ENCODE results near the gene ALPK3.

The ALPK3 gene, protein sequence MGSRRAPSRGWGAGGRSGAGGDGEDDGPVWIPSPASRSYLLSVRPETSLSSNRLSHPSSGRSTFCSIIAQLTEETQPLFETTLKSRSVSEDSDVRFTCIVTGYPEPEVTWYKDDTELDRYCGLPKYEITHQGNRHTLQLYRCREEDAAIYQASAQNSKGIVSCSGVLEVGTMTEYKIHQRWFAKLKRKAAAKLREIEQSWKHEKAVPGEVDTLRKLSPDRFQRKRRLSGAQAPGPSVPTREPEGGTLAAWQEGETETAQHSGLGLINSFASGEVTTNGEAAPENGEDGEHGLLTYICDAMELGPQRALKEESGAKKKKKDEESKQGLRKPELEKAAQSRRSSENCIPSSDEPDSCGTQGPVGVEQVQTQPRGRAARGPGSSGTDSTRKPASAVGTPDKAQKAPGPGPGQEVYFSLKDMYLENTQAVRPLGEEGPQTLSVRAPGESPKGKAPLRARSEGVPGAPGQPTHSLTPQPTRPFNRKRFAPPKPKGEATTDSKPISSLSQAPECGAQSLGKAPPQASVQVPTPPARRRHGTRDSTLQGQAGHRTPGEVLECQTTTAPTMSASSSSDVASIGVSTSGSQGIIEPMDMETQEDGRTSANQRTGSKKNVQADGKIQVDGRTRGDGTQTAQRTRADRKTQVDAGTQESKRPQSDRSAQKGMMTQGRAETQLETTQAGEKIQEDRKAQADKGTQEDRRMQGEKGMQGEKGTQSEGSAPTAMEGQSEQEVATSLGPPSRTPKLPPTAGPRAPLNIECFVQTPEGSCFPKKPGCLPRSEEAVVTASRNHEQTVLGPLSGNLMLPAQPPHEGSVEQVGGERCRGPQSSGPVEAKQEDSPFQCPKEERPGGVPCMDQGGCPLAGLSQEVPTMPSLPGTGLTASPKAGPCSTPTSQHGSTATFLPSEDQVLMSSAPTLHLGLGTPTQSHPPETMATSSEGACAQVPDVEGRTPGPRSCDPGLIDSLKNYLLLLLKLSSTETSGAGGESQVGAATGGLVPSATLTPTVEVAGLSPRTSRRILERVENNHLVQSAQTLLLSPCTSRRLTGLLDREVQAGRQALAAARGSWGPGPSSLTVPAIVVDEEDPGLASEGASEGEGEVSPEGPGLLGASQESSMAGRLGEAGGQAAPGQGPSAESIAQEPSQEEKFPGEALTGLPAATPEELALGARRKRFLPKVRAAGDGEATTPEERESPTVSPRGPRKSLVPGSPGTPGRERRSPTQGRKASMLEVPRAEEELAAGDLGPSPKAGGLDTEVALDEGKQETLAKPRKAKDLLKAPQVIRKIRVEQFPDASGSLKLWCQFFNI (N-terminal part only)

DNA sequence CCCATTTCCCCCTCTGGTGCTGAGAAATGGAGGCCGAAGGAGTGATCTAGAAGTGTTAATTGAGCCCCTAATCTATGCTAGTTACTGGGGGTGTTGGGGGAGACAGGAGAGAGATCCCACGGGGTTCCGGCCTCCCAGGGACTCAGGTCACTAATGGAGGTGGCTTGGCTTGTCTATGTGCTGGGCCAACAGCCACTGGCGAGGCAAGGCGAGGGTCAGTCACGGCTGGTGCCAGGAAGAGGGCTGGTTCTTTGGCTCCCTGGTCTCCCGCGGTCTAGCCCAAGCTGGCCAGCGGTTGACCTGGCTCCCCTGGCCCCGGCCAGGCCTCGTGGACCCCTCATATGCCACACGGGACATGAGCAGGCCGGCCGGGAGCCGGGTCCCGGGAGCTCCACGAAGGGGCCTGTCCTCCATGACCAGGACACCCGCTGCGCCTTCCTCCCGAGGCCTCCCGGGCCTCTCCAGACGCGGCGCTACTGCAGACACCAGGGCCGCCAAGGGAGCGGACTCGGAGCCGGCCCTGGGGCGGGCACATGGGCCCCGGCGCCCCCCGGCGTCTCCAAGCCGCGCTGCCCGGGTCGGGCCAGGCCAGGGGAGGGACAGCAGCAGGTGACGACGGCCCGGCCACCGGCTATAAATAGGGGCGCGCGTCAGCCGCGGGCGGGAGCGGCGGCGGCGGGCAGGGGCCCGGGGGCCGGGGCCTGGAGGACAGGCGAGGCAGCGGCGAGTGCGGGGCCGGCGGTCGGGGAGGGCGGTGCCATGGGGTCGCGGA lies at the start of gene ALPK3:
Gene ALPK3 (plus strand): TSS at position 663 of the 772 bp plus-strand sequence. CDS start 97 bp downstream, at position 760.
- no peak for DNase-seq (ENCODE audit: low read depth)

GRCh38 chr15:84772031-84772430 lies 45.1 kb upstream of the ALPK3 start:
- DNase-seq (ENCODE audit: low read depth), result no peak

- no peak for DNase-seq (ENCODE audit: low read depth)
Measured at GRCh38 chr15:84772467-84772866, 44.7 kb upstream of the ALPK3 start.

DNA sequence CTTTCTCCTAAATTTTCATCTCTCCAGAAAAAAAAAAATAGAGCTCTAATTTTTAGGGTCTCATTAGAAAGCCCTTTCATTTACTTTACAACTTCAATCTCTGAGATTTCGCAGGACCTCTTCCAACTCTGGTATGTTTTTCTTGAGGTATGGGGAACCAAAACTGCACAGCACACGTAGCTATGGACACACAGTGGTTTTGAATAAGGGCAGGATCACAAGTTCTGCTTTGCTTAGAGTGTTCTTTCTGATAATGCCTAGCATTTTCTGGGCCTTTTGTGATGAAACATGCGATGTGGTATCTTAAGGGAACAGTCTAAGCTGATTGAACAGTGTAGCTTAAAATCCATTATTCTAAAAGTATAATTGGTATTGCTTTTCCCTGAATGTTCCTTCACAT lies 43.4 kb upstream of the ALPK3 start:
- DNase-seq (ENCODE audit: low read depth), result no peak

DNA sequence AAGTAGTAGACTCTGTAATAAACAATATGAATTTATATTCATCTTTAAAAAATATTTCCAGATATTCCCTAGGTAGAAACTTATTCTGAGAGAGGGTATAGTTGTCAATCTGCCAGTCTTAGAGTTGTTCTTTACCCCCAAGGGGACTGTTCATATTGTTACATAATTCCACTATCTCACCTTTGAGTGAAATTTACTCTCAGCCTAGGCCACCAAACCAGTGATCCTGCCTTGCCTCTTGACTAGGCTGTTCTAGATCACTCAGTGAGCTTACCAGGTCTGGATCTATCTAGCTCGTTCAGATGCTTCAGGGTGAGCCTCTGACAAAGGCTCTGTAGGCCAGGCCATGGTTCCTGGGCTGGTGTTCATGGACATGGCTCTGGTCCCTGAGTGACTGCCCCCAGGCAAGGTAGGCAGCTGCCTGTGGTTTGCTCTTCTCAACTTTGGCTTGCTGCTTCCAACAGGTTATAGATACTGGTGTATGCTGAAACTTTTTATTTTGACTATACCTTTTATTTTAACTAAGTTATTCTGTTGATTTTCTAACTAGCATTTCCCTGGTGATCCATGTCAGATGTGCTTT lies 41.2 kb upstream of the ALPK3 start:
- DNase-seq (ENCODE audit: low read depth), result no peak

DNA sequence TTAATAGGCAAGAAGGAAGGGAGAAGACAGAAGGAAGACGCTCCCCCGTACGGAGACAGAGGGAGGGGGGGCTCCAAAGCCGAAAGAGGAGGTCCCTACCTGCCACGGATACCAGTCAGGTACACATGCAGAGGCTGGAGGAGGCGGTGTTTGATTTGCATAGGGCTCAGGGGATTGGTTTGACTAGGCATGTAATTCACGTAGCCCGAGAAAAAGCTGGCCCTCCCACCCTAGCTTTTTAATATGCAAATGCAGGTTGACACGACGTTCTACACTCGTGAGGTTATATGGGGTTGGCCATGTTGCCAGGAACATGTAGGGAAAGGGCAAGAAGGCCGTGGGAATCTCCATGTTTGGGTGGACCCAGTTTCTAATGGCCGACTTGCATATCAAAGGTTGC lies 39.0 kb upstream of the ALPK3 start:
- DNase-seq (ENCODE audit: low read depth), result no peak

DNA sequence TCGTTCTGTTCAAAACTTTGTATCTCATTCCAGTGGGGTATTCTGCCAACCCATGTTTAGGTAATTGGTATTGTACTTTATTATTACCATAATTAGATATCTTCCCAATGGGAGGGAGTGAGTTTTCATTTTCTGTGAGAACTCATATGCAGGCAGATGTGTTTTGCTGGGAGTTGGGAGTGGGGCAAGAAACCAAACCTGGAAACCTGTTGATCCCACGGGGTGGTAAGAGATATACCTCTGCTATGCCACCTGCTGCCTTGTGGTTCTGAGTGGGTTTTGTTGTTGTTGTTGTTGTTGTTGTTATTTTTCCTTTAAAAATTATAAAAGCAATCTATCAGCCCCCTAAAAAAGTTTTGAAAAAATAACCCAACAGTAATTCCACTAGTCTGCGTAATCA lies 36.7 kb upstream of the ALPK3 start:
- DNase-seq (ENCODE audit: low read depth), result no peak

- DNase-seq (ENCODE audit: low read depth), result no peak
Measured at GRCh38 chr15:84781495-84781894, 35.7 kb upstream of the ALPK3 start.

- DNase-seq (ENCODE audit: low read depth), result no peak
Measured at GRCh38 chr15:84782346-84782745, 34.8 kb upstream of the ALPK3 start.

- no peak for DNase-seq (ENCODE audit: low read depth)
Measured at GRCh38 chr15:84783493-84784251, 33.5 kb upstream of the ALPK3 start.

DNA sequence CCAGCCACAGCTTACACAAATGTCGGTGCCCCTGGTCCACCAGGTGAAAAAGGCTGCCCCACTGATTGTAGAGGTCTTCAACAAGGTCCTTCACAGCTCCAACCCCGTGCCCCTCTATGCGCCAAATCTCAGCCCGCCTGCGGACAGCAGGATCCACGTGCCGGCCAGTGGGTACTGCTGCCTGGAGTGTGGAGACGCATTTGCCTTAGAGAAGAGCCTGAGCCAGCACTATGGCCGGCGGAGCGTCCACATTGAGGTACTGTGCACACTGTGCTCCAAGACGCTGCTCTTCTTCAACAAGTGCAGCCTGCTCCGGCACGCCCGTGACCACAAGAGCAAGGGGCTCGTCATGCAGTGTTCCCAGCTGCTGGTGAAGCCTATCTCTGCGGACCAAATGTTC lies 32.9 kb upstream of the ALPK3 start:
- no peak for DNase-seq (ENCODE audit: low read depth)

- DNase-seq (ENCODE audit: low read depth), result no peak
Measured at GRCh38 chr15:84785053-84785452, 32.1 kb upstream of the ALPK3 start.

GRCh38 chr15:84788500-84788899 lies 28.7 kb upstream of the ALPK3 start:
- no peak for DNase-seq (ENCODE audit: low read depth)

DNA sequence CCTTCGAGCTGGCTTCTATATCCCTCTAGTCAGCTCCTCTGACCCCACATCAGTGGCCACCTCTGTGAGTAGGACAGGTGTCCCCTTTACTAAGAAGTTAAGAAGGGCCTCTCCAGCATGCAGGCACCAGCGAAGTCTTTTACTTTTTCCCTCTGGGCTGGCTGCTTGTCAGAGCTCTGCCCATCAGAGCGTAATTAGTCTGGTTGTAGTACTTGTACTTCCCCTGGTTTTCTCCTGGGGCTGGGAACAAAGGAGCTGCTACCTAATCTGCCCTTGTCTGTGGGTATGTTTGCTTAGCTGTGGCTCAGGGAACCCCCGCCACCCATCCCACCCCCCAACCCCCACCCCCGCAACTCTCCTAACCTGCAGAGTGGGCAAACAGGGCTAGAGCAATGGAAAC lies 27.4 kb upstream of the ALPK3 start:
- no peak for DNase-seq (ENCODE audit: low read depth)

GRCh38 chr15:84790676-84791075 lies 26.5 kb upstream of the ALPK3 start:
- no peak for DNase-seq (ENCODE audit: low read depth)

DNA sequence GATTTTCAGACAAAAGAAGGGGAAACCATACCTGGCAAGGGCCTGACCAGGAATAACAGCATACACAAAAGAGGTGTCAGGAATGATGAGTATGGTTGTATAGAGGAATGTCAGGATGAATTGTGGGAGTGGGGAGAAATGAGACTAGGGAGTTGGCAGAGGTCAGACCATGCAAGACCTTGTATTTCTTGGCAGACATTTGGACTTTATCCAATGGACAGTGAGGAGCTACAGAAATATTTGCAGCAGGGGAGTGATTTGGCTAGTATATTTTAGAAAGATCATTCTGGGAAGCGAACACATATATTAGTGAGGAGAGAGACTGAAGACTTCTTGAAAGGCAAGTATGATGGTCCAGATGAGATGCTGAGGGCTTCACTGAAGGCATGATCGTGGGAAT lies 25.4 kb upstream of the ALPK3 start:
- no peak for DNase-seq (ENCODE audit: low read depth)

- no peak for DNase-seq (ENCODE audit: low read depth)
Measured at GRCh38 chr15:84793431-84794161, 23.6 kb upstream of the ALPK3 start.

- DNase-seq (ENCODE audit: low read depth), result no peak
Measured at GRCh38 chr15:84794162-84794547, 23.0 kb upstream of the ALPK3 start.

DNA sequence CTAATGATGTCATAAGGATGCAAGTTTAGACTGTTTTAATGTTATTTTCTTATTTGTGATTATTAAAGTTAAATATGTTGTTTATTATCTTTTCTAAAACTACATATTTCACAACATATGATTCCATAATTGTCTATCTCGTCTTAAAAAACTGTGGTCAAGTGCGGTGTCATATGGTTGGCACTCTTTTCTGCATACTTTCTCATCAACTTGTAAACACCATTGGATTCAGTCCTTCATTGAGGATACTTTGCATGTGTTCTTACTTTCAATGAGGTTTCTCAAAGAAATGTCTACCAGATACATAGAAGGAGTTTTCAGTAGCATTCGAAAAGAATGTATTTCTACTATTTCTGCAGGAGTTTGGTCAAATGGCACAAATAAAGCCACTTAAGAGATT lies 22.0 kb upstream of the ALPK3 start:
- no peak for DNase-seq (ENCODE audit: low read depth)

GRCh38 chr15:84797212-84797611 lies 19.9 kb upstream of the ALPK3 start:
- peak; percentile 91 for DNase-seq (ENCODE audit: low read depth)
